GM12891 (cell line): Measurements from ENCODE around the gene ZNF341.

Experiments
- DNase-seq: peaks from one replicate; pipeline ENCODE4 v3.0.0; 2011; ENCODE audit warnings: low spot score; ENCODE audit not compliant: insufficient read length
- FAIRE-seq: peaks from 2 replicates; lab custom pipeline; 2011; peaks lifted over from hg19 to GRCh38; lab: Jason Lieb, UNC
- PAX5 ChIP-seq: IDR thresholded peaks from 2 replicates; pipeline ENCODE4 v1.6.1; 2011; ENCODE audit warnings: low read length, moderate library complexity, mild to moderate bottlenecking; ENCODE audit not compliant: insufficient read depth, severe bottlenecking
- POLR2A ChIP-seq: IDR thresholded peaks from 2 replicates; pipeline ENCODE4 v1.6.1; 2011; ENCODE audit warnings: low read depth, low read length, control low read depth
- POLR2AphosphoS5 ChIP-seq: IDR thresholded peaks from 2 replicates; pipeline ENCODE4 v1.6.1; 2011; ENCODE audit warnings: low read depth, low read length, control low read depth
- POU2F2 ChIP-seq: IDR thresholded peaks from 2 replicates; pipeline ENCODE4 v1.6.1; 2011; ENCODE audit warnings: low read depth, mild to moderate bottlenecking, control low read depth, low read length, moderate library complexity
- SPI1 ChIP-seq: IDR thresholded peaks from 2 replicates; pipeline ENCODE4 v1.6.1; 2011; ENCODE audit warnings: low read depth, low read length, control low read depth
- TAF1 ChIP-seq: IDR thresholded peaks from 2 replicates; pipeline ENCODE4 v1.6.1; 2011; ENCODE audit warnings: low read depth, low read length, control low read depth

The ZNF341 gene

DNA sequence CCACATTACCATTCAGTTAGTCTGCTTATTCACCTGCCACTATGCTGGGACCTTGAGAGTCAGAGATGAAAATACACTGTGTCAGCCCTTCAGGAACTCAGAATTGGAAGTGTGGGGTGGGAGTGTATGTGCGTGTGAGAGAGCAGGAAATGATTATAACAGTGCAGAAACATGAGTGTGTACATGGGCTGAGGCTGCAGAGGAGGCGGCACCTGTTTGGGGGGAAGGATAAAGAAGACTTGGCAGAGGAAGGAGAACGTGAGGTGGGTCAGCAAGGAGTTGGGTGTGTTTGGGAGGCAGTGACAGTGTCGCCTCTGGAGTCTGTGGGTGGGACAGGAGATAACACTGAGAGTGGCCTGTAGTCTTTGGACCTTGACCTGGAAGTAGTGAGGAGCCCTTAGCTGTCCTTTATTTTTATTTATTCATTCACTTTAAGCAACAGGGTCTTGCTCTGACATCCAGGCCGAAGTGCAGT, 82.5 kb downstream of the ZNF341 start:
- FAIRE-seq, result no peak
- no peak for TF ChIP-seq PAX5
- TF ChIP-seq POLR2A, result no peak
- no peak for TF ChIP-seq POU2F2
- TF ChIP-seq SPI1, result no peak
- TF ChIP-seq TAF1, result no peak
- no peak for TF ChIP-seq POLR2AphosphoS5
- DNase-seq, result no peak

DNA sequence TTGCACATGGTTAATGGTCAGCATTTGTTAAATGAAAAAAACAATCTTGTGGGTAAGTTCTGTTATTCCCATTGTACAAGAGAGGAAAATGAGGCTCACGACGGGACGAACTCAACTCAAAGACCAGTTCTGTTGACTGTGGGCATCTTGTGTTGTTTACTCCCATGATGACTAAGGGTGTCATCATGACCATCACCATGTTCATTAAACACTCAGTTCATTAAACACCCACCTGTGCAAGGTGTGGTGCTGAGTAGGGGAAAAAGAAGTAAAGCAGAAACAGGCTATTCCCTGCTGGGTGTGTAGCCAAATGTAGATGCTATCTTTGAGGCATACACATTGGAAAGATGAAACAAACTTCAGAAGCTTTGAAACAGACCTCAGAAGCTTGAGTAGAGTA, 83.9 kb downstream of the ZNF341 start:
- DNase-seq, result no peak
- no peak for TF ChIP-seq POLR2A
- no peak for TF ChIP-seq PAX5
- TF ChIP-seq SPI1, result no peak
- FAIRE-seq, result no peak

DNA sequence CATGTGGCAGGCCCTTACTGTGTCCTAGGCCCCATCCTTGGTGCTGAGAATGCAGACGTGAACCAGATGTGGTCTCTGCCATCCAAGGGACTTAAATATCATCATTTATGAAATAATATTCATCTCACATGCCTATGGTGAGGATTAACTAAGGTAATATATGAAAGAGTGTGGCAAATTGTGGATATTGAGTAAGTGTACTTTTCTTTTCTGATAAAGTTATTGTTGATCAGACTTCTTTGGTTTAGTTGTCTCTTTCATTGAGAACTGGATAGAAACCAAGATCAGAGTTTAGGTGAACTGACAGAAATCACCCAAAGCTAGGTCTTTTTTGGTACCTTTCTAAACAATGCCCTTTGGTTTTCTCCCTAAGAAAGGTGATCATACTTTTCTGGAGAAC, 84.4 kb downstream of the ZNF341 start:
- no peak for FAIRE-seq
- TF ChIP-seq SPI1 (no peak), TAF1 (no peak), PAX5 (no peak), POU2F2 (no peak), POLR2AphosphoS5 (no peak), POLR2A (no peak)

DNA sequence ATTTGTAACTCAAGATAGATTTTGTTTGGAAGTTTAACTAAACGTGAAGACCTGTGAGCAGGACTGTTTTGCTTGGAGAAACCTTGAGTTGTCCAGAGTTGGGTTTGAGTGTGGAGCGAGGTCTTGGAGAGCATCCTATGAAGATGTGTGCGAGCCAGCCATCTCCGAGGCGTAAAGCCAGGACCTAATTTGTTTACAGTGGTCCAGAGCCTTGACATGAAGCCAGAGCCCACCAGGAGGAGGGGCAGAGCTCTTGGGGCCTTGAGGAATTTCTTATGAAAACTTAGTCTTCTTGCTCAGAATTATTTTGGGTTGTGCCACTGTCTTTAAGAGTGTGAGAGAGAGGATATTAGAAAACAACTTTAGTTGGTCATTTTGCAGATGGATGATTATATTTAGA, 85.6 kb downstream of the ZNF341 start:
- no peak for DNase-seq
- no peak for FAIRE-seq
- no peak for TF ChIP-seq PAX5
- no peak for TF ChIP-seq POLR2A
- TF ChIP-seq SPI1, result no peak
- no peak for TF ChIP-seq POLR2AphosphoS5
- TF ChIP-seq POU2F2, result no peak
- no peak for TF ChIP-seq TAF1

More for the DNA sequence above, 84.4 kb downstream of the ZNF341 start:
- no peak for DNase-seq

DNA sequence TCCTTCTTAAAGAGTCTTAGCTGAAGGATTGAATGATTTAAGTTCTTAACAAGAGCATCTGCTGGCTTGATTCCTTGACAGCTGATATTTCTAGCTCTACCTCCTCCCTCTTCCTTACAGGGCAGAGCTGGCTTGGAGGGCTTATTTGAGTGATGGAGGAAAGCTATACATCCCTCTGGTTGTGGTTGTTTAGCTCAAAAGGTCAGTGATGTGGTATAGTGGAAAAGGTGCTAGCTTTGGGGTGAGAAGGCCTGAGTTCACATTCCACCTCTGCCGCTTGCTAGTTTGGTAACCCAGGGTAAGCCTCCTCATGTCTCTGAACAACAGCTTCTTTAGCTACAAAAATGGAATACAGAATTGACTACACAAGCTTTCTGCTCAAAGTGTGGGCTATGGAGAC, 87.7 kb downstream of the ZNF341 start:
- no peak for FAIRE-seq
- DNase-seq, result no peak
- TF ChIP-seq TAF1 (no peak), POU2F2 (no peak), POLR2AphosphoS5 (no peak), POLR2A (no peak)

DNA sequence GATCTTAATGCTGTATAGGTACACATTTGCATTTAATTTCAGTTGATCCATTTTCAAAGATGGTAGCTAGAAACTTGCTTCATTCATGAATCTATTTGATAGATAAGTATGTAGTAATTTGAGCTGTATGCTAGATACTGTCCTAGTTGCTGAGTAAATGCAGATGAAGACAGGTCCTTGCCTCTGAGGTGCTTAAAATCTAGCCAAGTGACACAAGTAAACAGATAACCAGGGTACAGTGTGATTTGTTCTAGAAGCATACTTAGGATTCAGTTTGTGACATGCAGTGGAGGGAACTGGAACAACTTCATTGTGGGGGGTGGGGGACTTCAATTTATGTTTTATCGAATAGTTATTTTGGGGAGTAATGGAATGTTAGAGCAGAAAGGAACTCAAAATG, 88.6 kb downstream of the ZNF341 start:
- TF ChIP-seq SPI1 (no peak), PAX5 (no peak), TAF1 (no peak), POU2F2 (no peak), POLR2A (no peak), POLR2AphosphoS5 (no peak)
- DNase-seq (no peak), FAIRE-seq (no peak)

DNA sequence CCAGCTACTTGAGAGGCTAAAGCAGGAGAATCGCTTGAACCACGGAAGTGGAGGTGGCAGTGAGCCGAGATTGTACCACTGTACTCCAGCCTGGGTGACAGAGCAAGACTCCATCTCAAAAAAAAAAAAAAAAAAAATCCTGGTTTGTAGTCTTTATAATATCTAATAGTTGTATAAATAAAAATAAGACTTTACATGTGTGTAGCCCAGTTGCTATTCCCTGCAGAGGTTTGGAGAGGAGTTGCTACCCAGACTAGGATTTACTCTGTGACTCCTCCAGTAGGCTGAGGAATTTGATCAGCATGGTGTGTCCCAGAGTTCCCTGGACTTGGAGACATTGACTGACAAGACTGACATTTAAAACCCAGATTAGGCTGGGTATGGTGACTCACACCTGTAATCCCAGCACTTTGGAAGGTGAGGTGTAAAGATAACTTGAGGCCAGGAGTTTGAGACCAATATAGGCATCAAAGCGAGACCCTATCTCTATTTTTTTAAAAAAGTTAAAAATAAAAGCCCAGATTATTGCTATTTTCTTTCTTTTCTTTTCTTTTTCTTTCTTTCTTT, 89.6 kb downstream of the ZNF341 start:
- DNase-seq (no peak), FAIRE-seq (no peak)
- TF ChIP-seq TAF1, result no peak
- no peak for TF ChIP-seq POLR2AphosphoS5
- TF ChIP-seq SPI1, result no peak
- TF ChIP-seq POU2F2, result no peak
- TF ChIP-seq PAX5, result no peak
- TF ChIP-seq POLR2A, result no peak

DNA sequence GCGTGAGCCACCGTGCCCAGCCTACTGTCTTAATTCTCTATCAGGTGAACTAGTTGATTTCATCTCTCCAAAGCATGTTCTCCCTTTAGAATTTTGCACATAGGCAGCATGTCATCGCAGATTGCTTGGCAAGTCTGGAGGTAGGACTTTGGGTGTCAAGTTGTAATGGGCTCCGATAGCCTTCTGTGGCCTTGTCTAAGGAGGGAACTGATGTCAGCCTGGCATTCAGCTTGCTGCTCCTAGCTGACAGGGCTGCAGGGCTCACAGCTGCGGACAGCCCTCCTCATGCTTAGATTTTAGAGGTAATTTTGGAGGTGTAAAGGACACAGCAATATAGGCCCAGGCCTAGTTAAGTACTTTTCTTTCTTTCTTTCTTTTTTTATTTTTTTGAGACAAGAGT, 90.6 kb downstream of the ZNF341 start:
- no peak for FAIRE-seq
- TF ChIP-seq POU2F2, result no peak
- no peak for DNase-seq

DNA sequence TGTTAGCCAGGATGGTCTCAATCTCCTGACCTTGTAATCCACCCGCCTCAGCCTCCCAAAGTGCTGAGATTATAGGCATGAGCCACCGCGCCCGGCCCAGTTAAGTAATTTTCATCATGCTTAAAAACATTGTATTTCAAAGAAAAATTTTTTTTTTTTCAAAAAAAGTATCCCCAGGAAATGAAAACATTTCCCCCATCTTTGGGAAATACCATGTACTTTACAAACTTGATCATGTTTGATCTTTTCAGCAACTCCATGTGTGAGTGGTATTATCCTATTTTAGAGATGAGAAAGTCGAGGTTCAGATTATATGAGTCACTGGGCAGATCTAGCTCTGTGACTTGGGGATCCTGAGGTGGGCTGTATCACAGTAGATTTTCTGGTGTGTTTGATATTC, 91.2 kb downstream of the ZNF341 start:
- TF ChIP-seq POLR2A, result no peak
- no peak for TF ChIP-seq PAX5
- no peak for TF ChIP-seq POLR2AphosphoS5
- no peak for TF ChIP-seq SPI1
- no peak for TF ChIP-seq TAF1
- no peak for TF ChIP-seq POU2F2
- no peak for DNase-seq
- no peak for FAIRE-seq

DNA sequence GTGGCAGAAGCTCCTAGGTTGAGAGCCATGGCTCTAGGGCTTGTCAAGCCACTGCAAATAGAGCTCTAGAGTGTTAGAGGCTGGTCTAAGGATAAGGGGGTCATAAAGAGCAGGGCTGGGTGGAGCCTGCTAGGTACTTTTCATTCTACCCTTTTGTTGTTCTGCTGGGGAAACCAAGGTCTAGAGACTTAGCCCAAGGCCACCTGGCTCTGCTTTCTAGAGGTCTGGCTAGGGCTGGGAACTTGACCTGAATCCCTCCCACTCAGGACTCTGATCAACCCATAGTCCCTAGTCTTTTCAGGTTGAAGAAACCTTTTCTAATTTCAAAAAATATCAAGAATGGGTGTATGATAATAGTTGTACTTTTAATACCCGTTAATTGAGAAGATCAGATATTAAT, 93.1 kb downstream of the ZNF341 start:
- FAIRE-seq, result no peak
- DNase-seq, result no peak
- TF ChIP-seq SPI1 (no peak), POU2F2 (no peak), POLR2A (no peak), PAX5 (no peak), TAF1 (no peak), POLR2AphosphoS5 (no peak)
